Esophagus muscularis mucosa (tissue), 4 donors: ENCODE measurements around the gene TLCD1.

Experiments
- EP300 ChIP-seq: sonication (generic); formaldehyde crosslinking; IDR thresholded peaks from one replicate; pipeline ENCODE4 v1.6.1; 2017; ENCODE audit warnings: antibody characterized with exemption
- POLR2A ChIP-seq: fragments of 450-650 bp; IDR thresholded peaks from one replicate; pipeline ENCODE4 v1.6.1; 2017; ENCODE audit warnings: antibody characterized with exemption, moderate library complexity, mild to moderate bottlenecking, low read depth
- POLR2AphosphoS5 ChIP-seq, 2 donors: sonication (generic); formaldehyde crosslinking; IDR thresholded peaks; one replicate each; pipeline ENCODE4 v1.6.1; 2017; ENCODE audit warnings: antibody characterized with exemption in 2 of 2
- TF ChIP-seq, protein P1 (sequence below), 3 experiments: fragments of 200-600 bp in 2 of 3; fragments of 450-650 bp in 1 of 3; sonication (generic) in 2 of 3; IDR thresholded peaks; one replicate each; pipeline ENCODE4 v1.5.1; 2017 to 2019; ENCODE audit warnings: antibody characterized with exemption in 3 of 3, mild to moderate bottlenecking in 2 of 3, moderate library complexity in 1 of 3

DNA sequence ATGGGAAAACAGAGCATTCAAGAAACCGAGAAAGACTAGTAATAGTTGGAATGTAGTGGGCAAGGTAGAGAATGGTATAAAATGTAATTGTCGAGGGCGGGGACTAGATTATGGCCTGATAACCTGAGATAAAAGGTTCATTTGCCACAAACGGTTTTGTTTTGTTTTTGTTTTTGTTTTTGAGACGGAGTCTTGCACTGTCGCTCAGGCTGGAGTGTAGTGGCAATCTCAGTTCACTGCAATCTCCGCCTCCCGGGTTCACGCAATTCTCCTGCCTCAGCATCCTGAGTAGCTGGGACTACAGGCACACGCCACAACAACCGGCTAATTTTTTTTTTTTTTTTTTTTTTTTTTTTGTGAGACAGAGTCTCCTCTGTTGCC, 3.9 kb upstream of the TLCD1 start:
- TF ChIP-seq, protein P1, sequence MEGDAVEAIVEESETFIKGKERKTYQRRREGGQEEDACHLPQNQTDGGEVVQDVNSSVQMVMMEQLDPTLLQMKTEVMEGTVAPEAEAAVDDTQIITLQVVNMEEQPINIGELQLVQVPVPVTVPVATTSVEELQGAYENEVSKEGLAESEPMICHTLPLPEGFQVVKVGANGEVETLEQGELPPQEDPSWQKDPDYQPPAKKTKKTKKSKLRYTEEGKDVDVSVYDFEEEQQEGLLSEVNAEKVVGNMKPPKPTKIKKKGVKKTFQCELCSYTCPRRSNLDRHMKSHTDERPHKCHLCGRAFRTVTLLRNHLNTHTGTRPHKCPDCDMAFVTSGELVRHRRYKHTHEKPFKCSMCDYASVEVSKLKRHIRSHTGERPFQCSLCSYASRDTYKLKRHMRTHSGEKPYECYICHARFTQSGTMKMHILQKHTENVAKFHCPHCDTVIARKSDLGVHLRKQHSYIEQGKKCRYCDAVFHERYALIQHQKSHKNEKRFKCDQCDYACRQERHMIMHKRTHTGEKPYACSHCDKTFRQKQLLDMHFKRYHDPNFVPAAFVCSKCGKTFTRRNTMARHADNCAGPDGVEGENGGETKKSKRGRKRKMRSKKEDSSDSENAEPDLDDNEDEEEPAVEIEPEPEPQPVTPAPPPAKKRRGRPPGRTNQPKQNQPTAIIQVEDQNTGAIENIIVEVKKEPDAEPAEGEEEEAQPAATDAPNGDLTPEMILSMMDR (IDR thresholded peaks at IDR 0.05), result no peak
- TF ChIP-seq POLR2AphosphoS5 (IDR thresholded peaks at IDR 0.05), result no peak
- no peak for TF ChIP-seq EP300
- no peak for TF ChIP-seq POLR2A
